ENCODE measurements around the gene PSMG3. TPM values are rescaled to one million over a fixed set of nuclear protein-coding genes. Genes with fewer than 3 reads are reported as not detected.

Gene PSMG3
- polyA plus RNA-seq, 1 donor (not counting 4 experiments of a cell fraction or from before 2014, with no cell fraction given), result 49.6 TPM

GRCh38 chr7:1550005-1550845 is 19.6 kb downstream of the PSMG3 start:
- H3K27me3 ChIP-seq (ENCODE audit: control insufficient read depth, extremely low read depth, insufficient read depth, low read length), result no peaks in the 10 kb centered on the region
- no peaks in the 10 kb centered on the region for H3K79me2 ChIP-seq (ENCODE audit: control insufficient read depth, insufficient read depth, low read length)
- no peak overlapping the region for H3K4me3 ChIP-seq (ENCODE audit: control insufficient read depth in 2 of 3, extremely low read depth in 1 of 3, insufficient read depth in 2 of 3, low read depth in 1 of 3, low read length in 3 of 3)
- dilution Hi-C loops (cut with MboI; ENCODE audit: extremely low pct_ligation_motif_present, low sequenced_read_pairs), result no loop called here
- FAIRE-seq, result no peak
- no peak overlapping the region for H3K4me2 ChIP-seq (ENCODE audit: control insufficient read depth, extremely low read depth, insufficient read depth, low read depth, low read length)
- no peak overlapping the region for H3K27ac ChIP-seq (ENCODE audit: control insufficient read depth, insufficient read depth, low read length)
- no peaks in the 10 kb centered on the region for H3K9me3 ChIP-seq (ENCODE audit: control insufficient read depth, low read depth, low read length)
- no peak overlapping the region for H3K9ac ChIP-seq (ENCODE audit: control insufficient read depth, extremely low read depth, insufficient read depth, low read length)
- H2AFZ ChIP-seq (ENCODE audit: control insufficient read depth, low read length), result no peak overlapping the region
- peaks cover 4% of the 10 kb centered on the region for H3K4me1 ChIP-seq (ENCODE audit: control insufficient read depth, extremely low read depth, insufficient read depth, low read length)
- DNase-seq (ENCODE audit: low read depth, low spot score), result no peak
- TF ChIP-seq CTCF (optimal IDR thresholded peaks at IDR 0.05 in 1 of 3, IDR thresholded peaks at IDR 0.05 in 1 of 3, conservative IDR thresholded peaks at IDR 0.05 in 1 of 3; ENCODE audit: extremely low read depth in 1 of 3, insufficient read depth in 2 of 3, low read length in 3 of 3) (no peak), EZH2 (IDR thresholded peaks at IDR 0.05; ENCODE audit: low read length) (no peak)
- H3K9me1 ChIP-seq (ENCODE audit: control insufficient read depth, extremely low read depth, insufficient read depth, low read length), result no peaks in the 10 kb centered on the region
- H4K20me1 ChIP-seq (ENCODE audit: control insufficient read depth, extremely low read depth, insufficient read depth, low read length), result no peaks in the 10 kb centered on the region
- H3K36me3 ChIP-seq (ENCODE audit: control insufficient read depth in 2 of 2, extremely low read depth in 1 of 2, insufficient read depth in 2 of 2, low read length in 2 of 2), result no peaks in the 10 kb centered on the region

- Histone ChIP-seq H3K4me3 (ENCODE audit: control insufficient read depth in 2 of 3, extremely low read depth in 1 of 3, insufficient read depth in 2 of 3, low read depth in 1 of 3, low read length in 3 of 3) (no peak overlapping the region), H4K20me1 (ENCODE audit: control insufficient read depth, extremely low read depth, insufficient read depth, low read length) (no peaks in the 10 kb centered on the region), H3K4me1 (ENCODE audit: control insufficient read depth, extremely low read depth, insufficient read depth, low read length) (peaks cover 4% of the 10 kb centered on the region), H3K9me3 (ENCODE audit: control insufficient read depth, low read depth, low read length) (no peaks in the 10 kb centered on the region), H3K36me3 (ENCODE audit: control insufficient read depth in 2 of 2, extremely low read depth in 1 of 2, insufficient read depth in 2 of 2, low read length in 2 of 2) (no peaks in the 10 kb centered on the region), H3K9ac (ENCODE audit: control insufficient read depth, extremely low read depth, insufficient read depth, low read length) (no peak overlapping the region), H3K27me3 (ENCODE audit: control insufficient read depth, extremely low read depth, insufficient read depth, low read length) (no peaks in the 10 kb centered on the region), H2AFZ (ENCODE audit: control insufficient read depth, low read length) (no peak overlapping the region), H3K79me2 (ENCODE audit: control insufficient read depth, insufficient read depth, low read length) (no peaks in the 10 kb centered on the region), H3K4me2 (ENCODE audit: control insufficient read depth, extremely low read depth, insufficient read depth, low read depth, low read length) (no peak overlapping the region), H3K27ac (ENCODE audit: control insufficient read depth, insufficient read depth, low read length) (no peak overlapping the region), H3K9me1 (ENCODE audit: control insufficient read depth, extremely low read depth, insufficient read depth, low read length) (no peaks in the 10 kb centered on the region)
- dilution Hi-C loops (cut with MboI; ENCODE audit: extremely low pct_ligation_motif_present, low sequenced_read_pairs), result no loop called here
- TF ChIP-seq EZH2 (IDR thresholded peaks at IDR 0.05; ENCODE audit: low read length) (no peak), CTCF (optimal IDR thresholded peaks at IDR 0.05 in 1 of 3, IDR thresholded peaks at IDR 0.05 in 1 of 3, conservative IDR thresholded peaks at IDR 0.05 in 1 of 3; ENCODE audit: extremely low read depth in 1 of 3, insufficient read depth in 2 of 3, low read length in 3 of 3) (no peak)
- DNase-seq (ENCODE audit: low read depth, low spot score), result no peak
- no peak for FAIRE-seq
Observed at GRCh38 chr7:1549357-1550004, 20.4 kb downstream of the PSMG3 start.
